Measurements from ENCODE around the gene FGF16.

DNA sequence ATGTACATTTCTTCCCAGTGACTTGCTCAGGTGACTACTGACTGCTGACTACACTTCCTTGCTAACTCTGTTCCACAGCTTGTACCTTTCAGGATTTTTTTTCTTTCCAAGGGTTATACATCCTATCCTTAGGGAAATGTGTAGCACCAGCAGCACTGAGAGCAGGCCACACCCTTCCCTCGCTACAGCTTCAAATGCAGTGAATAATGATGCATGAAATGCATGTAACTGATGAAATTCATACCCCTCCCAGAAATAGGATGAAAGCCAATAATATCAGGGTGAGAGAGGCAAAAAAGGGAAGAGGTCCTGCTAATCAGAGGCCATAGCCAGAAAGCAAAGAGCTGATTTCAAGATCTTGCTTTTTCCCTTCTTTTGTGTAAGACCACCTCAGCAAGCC is 6.2 kb upstream of the FGF16 start:
- TF ChIP-seq CTCF (conservative IDR thresholded peaks at IDR 0.05 in 1 of 2, IDR thresholded peaks at IDR 0.05 in 1 of 2; ENCODE audit: extremely low read depth in 1 of 2, insufficient read depth in 1 of 2, low read depth in 1 of 2, low read length in 2 of 2) (no peak), EZH2 (IDR thresholded peaks at IDR 0.05; ENCODE audit: borderline replicate concordance, low read length) (no peak)
